Subcutaneous adipose tissue (tissue), 4 donors: ENCODE measurements around the gene TRANK1. TPM values are rescaled to one million over a fixed set of nuclear protein-coding genes. Genes with fewer than 3 reads are reported as not detected.

Source experiments
- CTCF ChIP-seq: fragments of 450-650 bp; IDR thresholded peaks from one replicate; pipeline ENCODE4 v1.5.1; 2016; ENCODE audit warnings: low read depth, mild to moderate bottlenecking, control low read depth, antibody characterized with exemption, moderate library complexity
- total RNA-seq, 4 donors: library from RNA; depleted of rRNA; stranded (reverse); fragments of >200 nt; gene quantifications; one replicate each; pipeline ENCODE4 v1.1.0, GENCODE V29; 2016

The TRANK1 gene
- total RNA-seq, 4 donors from 2014 or later: 9.1 to 25.0 (median 17.7) TPM

- no peak for TF ChIP-seq CTCF
Observed at GRCh38 chr3:36989005-36989404, 44.2 kb upstream of the TRANK1 start.

GRCh38 chr3:36988356-36988755, 43.5 kb upstream of the TRANK1 start:
- no peak for TF ChIP-seq CTCF

GRCh38 chr3:36981006-36981405, 36.2 kb upstream of the TRANK1 start:
- TF ChIP-seq CTCF: no peak

GRCh38 chr3:36973139-36973538, 28.3 kb upstream of the TRANK1 start:
- no peak for TF ChIP-seq CTCF

GRCh38 chr3:36972163-36972562, 27.3 kb upstream of the TRANK1 start:
- no peak for TF ChIP-seq CTCF

- TF ChIP-seq CTCF: no peak
Observed at GRCh38 chr3:36969540-36970432, 24.9 kb upstream of the TRANK1 start.

- no peak for TF ChIP-seq CTCF
Observed at GRCh38 chr3:36969085-36969484, 24.2 kb upstream of the TRANK1 start.
